ENCODE results near the gene CEBPA.

- TF ChIP-seq POLR2A (IDR thresholded peaks at IDR 0.05), result no peak
- no peak for TF ChIP-seq CTCF (IDR thresholded peaks at IDR 0.05)
- TF ChIP-seq EP300 (IDR thresholded peaks at IDR 0.05), result no peak
These were observed 35.3 kb downstream of the CEBPA start for GRCh38 chr19:33266974-33267484.

Measured in suprapubic skin (tissue), 3 donors.